Measurements from ENCODE around the gene KCNC2.

Gene KCNC2

GRCh38 chr12:75161488-75161887, 48.2 kb downstream of the KCNC2 start:
- DNase-seq (ENCODE audit: low read depth) = no peak

GRCh38 chr12:75157385-75157784, 52.3 kb downstream of the KCNC2 start:
- DNase-seq (ENCODE audit: low read depth) = no peak

GRCh38 chr12:75155962-75156361, 53.7 kb downstream of the KCNC2 start:
- DNase-seq (ENCODE audit: low read depth) = no peak

GRCh38 chr12:75154388-75154787, 55.3 kb downstream of the KCNC2 start:
- no peak for DNase-seq (ENCODE audit: low read depth)

GRCh38 chr12:75139196-75139595, 70.4 kb downstream of the KCNC2 start:
- DNase-seq (ENCODE audit: low read depth) = no peak

- no peak for DNase-seq (ENCODE audit: low read depth)
Observed at GRCh38 chr12:75137896-75138295, 71.7 kb downstream of the KCNC2 start.

- DNase-seq (ENCODE audit: low read depth) = no peak
Observed at GRCh38 chr12:75135026-75135425, 74.6 kb downstream of the KCNC2 start.

GRCh38 chr12:75130811-75131210, 78.8 kb downstream of the KCNC2 start:
- peak; percentile 8 for DNase-seq (ENCODE audit: low read depth)

- DNase-seq (ENCODE audit: low read depth) = no peak
Observed at GRCh38 chr12:75129275-75129674, 80.4 kb downstream of the KCNC2 start.

- DNase-seq (ENCODE audit: low read depth) = no peak
Observed at GRCh38 chr12:75121036-75121705, 88.5 kb downstream of the KCNC2 start.

- DNase-seq (ENCODE audit: low read depth) = no peak
Observed at GRCh38 chr12:75120311-75120711, 89.3 kb downstream of the KCNC2 start.

GRCh38 chr12:75116646-75117198, 92.9 kb downstream of the KCNC2 start:
- DNase-seq (ENCODE audit: low read depth) = no peak

GRCh38 chr12:75115748-75116147, 93.9 kb downstream of the KCNC2 start:
- no peak for DNase-seq (ENCODE audit: low read depth)

- no peak for DNase-seq (ENCODE audit: low read depth)
Observed at GRCh38 chr12:75103822-75104221, 105.8 kb downstream of the KCNC2 start.

GRCh38 chr12:75101781-75102180, 107.9 kb downstream of the KCNC2 start:
- no peak for DNase-seq (ENCODE audit: low read depth)

GRCh38 chr12:75099210-75099609, 110.4 kb downstream of the KCNC2 start:
- no peak for DNase-seq (ENCODE audit: low read depth)

- DNase-seq (ENCODE audit: low read depth) = peak; percentile 20
Observed at GRCh38 chr12:75097003-75097402, 112.6 kb downstream of the KCNC2 start.

GRCh38 chr12:75087654-75088053, 122.0 kb downstream of the KCNC2 start:
- no peak for DNase-seq (ENCODE audit: low read depth)

- DNase-seq (ENCODE audit: low read depth) = peak; percentile 49
Observed at GRCh38 chr12:75086091-75087038, 123.3 kb downstream of the KCNC2 start.

GRCh38 chr12:75081305-75081704, 128.3 kb downstream of the KCNC2 start:
- no peak for DNase-seq (ENCODE audit: low read depth)

GRCh38 chr12:75080582-75080981, 129.1 kb downstream of the KCNC2 start:
- no peak for DNase-seq (ENCODE audit: low read depth)

GRCh38 chr12:75065482-75065881, 144.2 kb downstream of the KCNC2 start:
- no peak for DNase-seq (ENCODE audit: low read depth)

- DNase-seq (ENCODE audit: low read depth) = no peak
Observed at GRCh38 chr12:75062691-75063090, 146.9 kb downstream of the KCNC2 start.
